ENCODE results near the gene LORICRIN.

DNA sequence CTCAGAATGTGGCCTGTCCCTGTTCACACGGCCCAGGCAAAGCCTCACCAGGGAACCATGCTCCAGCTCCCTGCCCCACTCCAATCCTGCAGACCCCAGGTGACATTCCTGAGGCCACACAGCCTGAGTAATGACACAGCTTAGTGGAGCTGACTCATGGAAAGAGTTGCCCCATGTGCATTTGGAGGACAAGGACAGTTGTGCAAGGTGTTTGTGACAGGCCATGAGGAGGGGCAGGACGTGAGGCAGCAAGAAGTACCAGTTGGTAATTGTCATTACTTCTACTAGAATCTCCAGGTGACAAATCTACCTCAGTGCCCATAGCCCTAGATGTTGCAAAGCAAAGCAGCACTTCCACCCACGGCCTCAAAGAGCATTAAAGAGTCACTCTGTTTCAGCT lies 26.9 kb upstream of the LORICRIN start:
- TF ChIP-seq CTCF (IDR thresholded peaks at IDR 0.05) = no peak
- TF ChIP-seq POLR2A (IDR thresholded peaks at IDR 0.05) = no peak
- no peak for TF ChIP-seq EP300 (IDR thresholded peaks at IDR 0.05)
- peak in 1 of 2 donors; percentile 37 for TF ChIP-seq POLR2AphosphoS5 (IDR thresholded peaks at IDR 0.05)

All from upper lobe of left lung (tissue), 4 donors.